B cell (primary cell): ENCODE measurements around the gene ZSWIM4. TPM values are rescaled to one million over a fixed set of nuclear protein-coding genes. Genes with fewer than 3 reads are reported as not detected.

ENCODE experiments used
- ATAC-seq: fragments of 200-7000 bp; cut with Tn5 transposase; one replicate; pipeline ENCODE4 v1.10.0; 2021; ENCODE audit warnings: low read depth, mild to moderate bottlenecking, moderate number of reproducible peaks, moderate library complexity
- CTCF ChIA-PET: fragments of 350-600 bp; sonication (Branson Sonifier 250); formaldehyde crosslinking; loops from one replicate; lab custom pipeline; 2021; ENCODE audit warnings: antibody characterized with exemption, inconsistent platforms; lab: Charles Lee
- POLR2A ChIA-PET: fragments of 350-600 bp; sonication (Branson Sonifier 250); formaldehyde crosslinking; loops from one replicate; lab custom pipeline; 2021; ENCODE audit warnings: antibody characterized with exemption; lab: Charles Lee
- DNase-seq: peaks from one replicate; pipeline ENCODE4 v3.0.0; 2013
- H2AFZ ChIP-seq: 2 replicates; pipeline ENCODE4 v1.6.1; 2012; ENCODE audit warnings: mild to moderate bottlenecking, low read depth, low read length; ENCODE audit not compliant: insufficient read depth, poor library complexity, severe bottlenecking
- H3K27ac ChIP-seq, 2 donors: 1 replicate in 1 of 2; 2 replicates in 1 of 2; pipeline ENCODE4 v1.5.1; 2012 to 2013; ENCODE audit warnings: low read length in 2 of 2, mild to moderate bottlenecking in 2 of 2, moderate library complexity in 1 of 2
- H3K27me3 ChIP-seq, 4 experiments: fragments of 200-600 bp in 1 of 4; sonication (generic) in 1 of 4; replicated peaks in 1 of 4; 1 replicate in 2 of 4; 2 replicates in 2 of 4; pipeline versions ENCODE4 v1.6.1 to v1.7.0; 2013 to 2016; ENCODE audit warnings: low read length in 3 of 4, mild to moderate bottlenecking in 2 of 4, mixed read lengths in 1 of 4, moderate library complexity in 1 of 4; ENCODE audit not compliant: insufficient read depth in 4 of 4, control insufficient read depth in 3 of 4; ENCODE audit errors: control extremely low read depth in 1 of 4
- H3K36me3 ChIP-seq, 2 experiments: replicated peaks in 1 of 2; 1 replicate in 1 of 2; 2 replicates in 1 of 2; pipeline versions ENCODE4 v1.6.1 to v1.7.1; 2013; ENCODE audit warnings: low read length in 1 of 2; ENCODE audit not compliant: insufficient read depth in 2 of 2, control insufficient read depth in 1 of 2; ENCODE audit errors: control extremely low read depth in 1 of 2, extremely low read depth in 1 of 2
- H3K4me1 ChIP-seq, 2 donors: fragments of 200-600 bp in 1 of 2; sonication (generic) in 1 of 2; 1 replicate in 1 of 2; 2 replicates in 1 of 2; pipeline versions ENCODE4 v1.5.1 to v1.6.1; 2013 to 2017; ENCODE audit warnings: low read length in 2 of 2; ENCODE audit not compliant: control insufficient read depth in 2 of 2, insufficient read depth in 2 of 2
- H3K4me2 ChIP-seq: replicated peaks from 2 replicates; pipeline ENCODE3; 2012; ENCODE audit warnings: mild to moderate bottlenecking, low read depth, low read length; ENCODE audit not compliant: poor library complexity, severe bottlenecking
- H3K4me3 ChIP-seq, 5 experiments: fragments of 200-600 bp in 1 of 5; sonication (generic) in 1 of 5; 1 replicate in 3 of 5; 2 replicates in 2 of 5; pipeline versions ENCODE4 v1.5.1 to v1.7.0; 2011 to 2016; ENCODE audit warnings: low read length in 4 of 5, mild to moderate bottlenecking in 4 of 5, low read depth in 2 of 5, control low read depth in 1 of 5, moderate library complexity in 1 of 5; ENCODE audit not compliant: insufficient read depth in 1 of 5; ENCODE audit errors: control extremely low read depth in 1 of 5, extremely low read depth in 1 of 5
- H3K79me2 ChIP-seq: fragments of 200-600 bp; sonication (generic); one replicate; pipeline ENCODE4 v1.6.0; 2016; ENCODE audit warnings: low read length; ENCODE audit not compliant: control insufficient read depth, insufficient read depth
- H3K9ac ChIP-seq: fragments of 200-600 bp; sonication (generic); 2 replicates; pipeline ENCODE4 v1.6.1; 2017; ENCODE audit warnings: mild to moderate bottlenecking, low read length, moderate library complexity
- H3K9me3 ChIP-seq, 3 donors: one replicate each; pipeline versions ENCODE4 v1.6.1 to v1.7.1; 2013; ENCODE audit warnings: low read length in 2 of 3; ENCODE audit not compliant: control insufficient read depth in 2 of 3, insufficient read depth in 1 of 3; ENCODE audit errors: control extremely low read depth in 1 of 3
- H4K20me1 ChIP-seq: 2 replicates; pipeline ENCODE4 v1.6.0; 2012; ENCODE audit warnings: mild to moderate bottlenecking, low read length; ENCODE audit not compliant: insufficient read depth, control insufficient read depth, poor library complexity, severe bottlenecking
- H3K27ac Mint-ChIP-seq: one replicate; pipeline ENCODE4 v1.8.0; 2021; ENCODE audit warnings: mixed read lengths
- H3K27me3 Mint-ChIP-seq: one replicate; pipeline ENCODE4 v1.8.0; 2021; ENCODE audit warnings: mixed read lengths
- H3K4me1 Mint-ChIP-seq: one replicate; pipeline ENCODE4 v1.8.0; 2021; ENCODE audit warnings: mixed read lengths
- H3K4me3 Mint-ChIP-seq: one replicate; pipeline ENCODE4 v1.8.0; 2021; ENCODE audit warnings: mixed read lengths
- H3K9me3 Mint-ChIP-seq: one replicate; pipeline ENCODE4 v1.8.0; 2022; ENCODE audit warnings: mixed read lengths; ENCODE audit not compliant: insufficient read depth
- CTCF ChIP-seq: fragments of 200-600 bp; IDR thresholded peaks from one replicate; pipeline ENCODE4 v1.8.0; 2022; ENCODE audit warnings: antibody characterized with exemption, mild to moderate bottlenecking
- EZH2 ChIP-seq: IDR thresholded peaks from 2 replicates; pipeline ENCODE4 v1.6.1; 2012; ENCODE audit warnings: borderline replicate concordance, low read depth, mild to moderate bottlenecking, moderate library complexity, low read length; ENCODE audit not compliant: insufficient read depth, poor library complexity, severe bottlenecking
- WGBS: methylation state at CpG from one replicate; pipeline ENCODE4 v1.1.5; 2013; ENCODE audit warnings: missing lambda C conversion rate; ENCODE audit not compliant: insufficient coverage; 5-methylcytosine and 5-hydroxymethylcytosine counted together
- intact Hi-C: fragments of 100-400 bp; cut with micrococcal nuclease; formaldehyde crosslinking; loops from one replicate; pipeline ENCODE4 v1.10.0; 2022
- polyA plus RNA-seq: library from polyadenylated mRNA; depleted of rRNA; stranded (reverse); fragments of >200 nt; gene quantifications from 2 replicates; pipeline ENCODE4 v1.2.3, GENCODE V29; 2012
- total RNA-seq, 2 donors: library from RNA; stranded (reverse); fragments of 120-200 nt in 1 of 2; gene quantifications; 1 replicate in 1 of 2; 2 replicates in 1 of 2; pipeline versions ENCODE4 v1.2.3 to v1.2.4, GENCODE V29; 2013 to 2022

ZSWIM4 gene
- total and polyA plus RNA-seq, 2 donors (not counting 1 experiment from before 2014, with no cell fraction given) = 2.6 to 10.6 TPM

- Mint-ChIP-seq H3K27me3 (no peaks in the 10 kb centered on the region), H3K4me3 (no peak overlapping the region), H3K27ac (no peak overlapping the region), H3K4me1 (no peaks in the 10 kb centered on the region), H3K9me3 (no peaks in the 10 kb centered on the region)
- Histone ChIP-seq H3K4me2 (no peak overlapping the region), H3K9ac (no peak overlapping the region), H2AFZ (no peak overlapping the region), H3K79me2 (no peaks in the 10 kb centered on the region), H3K36me3 (peaks cover 3 to 10% of the 10 kb centered on the region in 2 experiments), H3K9me3 (no peaks in the 10 kb centered on the region), H3K4me3 (no peak overlapping the region), H3K27ac (no peak overlapping the region), H3K27me3 (no peaks in the 10 kb centered on the region), H3K4me1 (no peaks in the 10 kb centered on the region), H4K20me1 (no peaks in the 10 kb centered on the region)
- POLR2A ChIA-PET = no interaction called here
- no peak for TF ChIP-seq CTCF
- no peak for TF ChIP-seq EZH2
- CTCF ChIA-PET = interaction anchor here (0.6 kb wide), 1 partner anchor 55 kb away, joined by 4 read pairs; no protein-coding TSS in a partner anchor
- DNase-seq (no peak), ATAC-seq (no peak)
- intact Hi-C loops = no loop called here
- WGBS = 70% methylated on average over 3 of the region's 3 CpGs
Measured at GRCh38 chr19:13806728-13807127, 11.5 kb downstream of the ZSWIM4 start.

GRCh38 chr19:13807421-13808021 lies 12.3 kb downstream of the ZSWIM4 start:
- H3K27me3 ChIP-seq = no peaks in the 10 kb centered on the region
- Mint-ChIP-seq H3K9me3 (no peaks in the 10 kb centered on the region), H3K27ac (no peak overlapping the region), H3K27me3 (no peaks in the 10 kb centered on the region), H3K4me3 (no peak overlapping the region), H3K4me1 (no peaks in the 10 kb centered on the region)
- H3K9ac ChIP-seq = no peak overlapping the region
- DNase-seq = no peak
- no peak overlapping the region for H3K4me3 ChIP-seq
- H3K9me3 ChIP-seq = no peaks in the 10 kb centered on the region
- CTCF ChIA-PET = no interaction called here
- peaks cover 3 to 10% of the 10 kb centered on the region in 2 experiments for H3K36me3 ChIP-seq
- no peaks in the 10 kb centered on the region for H4K20me1 ChIP-seq
- H3K27ac ChIP-seq = no peak overlapping the region
- no peak overlapping the region for H3K4me2 ChIP-seq
- ATAC-seq = no peak
- no peak overlapping the region for H2AFZ ChIP-seq
- POLR2A ChIA-PET = no interaction called here
- H3K79me2 ChIP-seq = no peaks in the 10 kb centered on the region
- no peaks in the 10 kb centered on the region for H3K4me1 ChIP-seq
- TF ChIP-seq EZH2 = no peak
- TF ChIP-seq CTCF = no peak
- intact Hi-C loops = no loop called here
- WGBS = 85% methylated on average over 3 of the region's 3 CpGs
